Stimulated activated CD4-positive, alpha-beta T cell treated with anti-CD3 and anti-CD28 coated beads, Interleukin-15, amount 100 ng/mL, for 24 hours (primary cell): ENCODE measurements around the gene RAI1.
"Not testable (repeated sequence)": the region's sequence is repeated elsewhere in the genome, so short reads cannot be mapped to it uniquely, and the experiment has no call there.

ENCODE experiments used
- DNase-seq: peaks from one replicate; pipeline ENCODE4 v3.0.0-alpha.2; 2020

The RAI1 gene

DNA sequence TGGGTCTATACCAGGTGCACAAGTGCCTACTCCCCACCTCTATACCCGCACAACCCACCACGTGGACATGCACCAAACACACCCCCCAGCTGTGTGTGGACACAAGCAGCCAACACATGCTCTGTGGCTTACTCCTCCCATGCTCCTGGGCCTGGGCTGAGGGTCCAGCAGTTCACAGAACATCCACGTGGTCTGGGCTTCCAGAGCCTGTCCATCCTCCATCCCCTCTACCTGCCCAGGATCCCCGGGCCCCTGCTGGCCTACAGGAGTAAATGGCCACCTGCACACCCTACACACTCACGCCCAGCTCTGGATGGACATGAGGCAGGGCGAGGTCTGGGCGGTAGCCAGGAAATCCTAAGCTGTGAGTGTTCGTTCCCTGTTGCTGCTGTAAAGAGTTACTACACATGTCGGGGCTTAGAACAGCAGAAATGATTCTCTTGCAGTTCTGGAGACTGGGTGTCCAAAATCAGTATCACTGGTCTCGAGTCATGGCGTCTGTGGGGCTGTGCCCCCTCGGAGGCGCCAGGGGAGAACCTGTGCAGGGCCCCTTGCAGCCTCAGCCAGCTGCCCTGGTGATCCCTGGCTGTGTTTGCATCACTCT lies 15.0 kb upstream of the RAI1 start:
- no peak for DNase-seq

DNA sequence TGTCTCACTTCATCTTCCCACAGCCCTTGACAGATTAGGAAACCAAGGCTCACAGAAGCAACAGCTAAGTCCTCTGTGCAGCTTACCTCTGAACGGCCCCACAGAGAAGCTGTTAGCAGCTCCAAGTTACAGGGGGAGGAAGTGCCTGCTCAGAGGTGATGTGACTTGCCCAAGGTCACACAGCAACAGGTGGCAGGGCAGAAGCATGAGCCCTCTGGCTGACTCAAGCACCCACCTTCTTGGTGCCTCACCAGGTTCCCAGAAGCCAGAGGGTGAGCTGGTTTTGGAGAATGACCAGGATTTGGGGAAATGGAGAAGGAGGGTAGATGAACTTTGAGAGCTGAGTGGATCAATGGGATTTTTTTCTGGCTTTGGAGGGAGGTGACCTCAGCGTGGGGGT lies 14.0 kb upstream of the RAI1 start:
- DNase-seq = no peak

DNA sequence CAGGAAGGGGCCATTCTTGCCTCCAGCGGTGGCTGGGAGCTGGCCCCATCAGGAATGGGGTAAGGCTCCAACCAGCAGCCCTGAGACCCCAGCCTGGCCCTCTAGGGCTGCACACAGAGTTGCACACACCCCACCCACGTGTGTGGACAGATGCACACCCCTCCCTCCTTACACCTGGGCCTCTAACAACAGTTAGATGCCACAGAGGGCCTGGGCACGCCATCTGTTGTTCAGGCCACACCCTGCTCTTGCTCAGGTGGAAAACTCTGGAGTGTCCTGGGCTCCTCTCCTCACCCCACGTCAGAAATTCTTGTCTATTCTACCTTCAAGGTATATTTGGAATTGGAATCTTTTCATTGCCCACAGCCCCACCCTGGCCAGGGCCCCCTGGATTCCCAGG lies 13.3 kb upstream of the RAI1 start:
- DNase-seq = no peak

DNA sequence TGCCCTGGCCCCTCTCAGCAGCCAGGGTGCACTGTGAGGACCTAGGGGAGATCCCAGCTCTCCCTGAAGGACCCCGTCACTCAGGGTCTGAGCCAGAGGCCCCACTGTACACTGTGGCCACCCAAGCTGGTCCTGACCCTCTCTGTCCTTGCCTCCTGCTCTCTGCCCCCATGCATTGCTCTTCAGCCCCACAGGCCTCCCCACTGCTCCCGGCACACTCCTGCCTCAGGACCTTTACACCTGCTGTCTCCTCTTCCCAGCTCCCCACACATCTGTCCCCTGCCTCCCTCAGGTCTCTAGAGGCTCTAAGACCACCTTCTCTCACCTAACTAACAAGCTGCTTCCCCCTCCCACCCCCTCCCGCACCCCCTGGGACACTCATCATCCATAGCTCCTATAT lies 12.9 kb upstream of the RAI1 start:
- no peak for DNase-seq

DNA sequence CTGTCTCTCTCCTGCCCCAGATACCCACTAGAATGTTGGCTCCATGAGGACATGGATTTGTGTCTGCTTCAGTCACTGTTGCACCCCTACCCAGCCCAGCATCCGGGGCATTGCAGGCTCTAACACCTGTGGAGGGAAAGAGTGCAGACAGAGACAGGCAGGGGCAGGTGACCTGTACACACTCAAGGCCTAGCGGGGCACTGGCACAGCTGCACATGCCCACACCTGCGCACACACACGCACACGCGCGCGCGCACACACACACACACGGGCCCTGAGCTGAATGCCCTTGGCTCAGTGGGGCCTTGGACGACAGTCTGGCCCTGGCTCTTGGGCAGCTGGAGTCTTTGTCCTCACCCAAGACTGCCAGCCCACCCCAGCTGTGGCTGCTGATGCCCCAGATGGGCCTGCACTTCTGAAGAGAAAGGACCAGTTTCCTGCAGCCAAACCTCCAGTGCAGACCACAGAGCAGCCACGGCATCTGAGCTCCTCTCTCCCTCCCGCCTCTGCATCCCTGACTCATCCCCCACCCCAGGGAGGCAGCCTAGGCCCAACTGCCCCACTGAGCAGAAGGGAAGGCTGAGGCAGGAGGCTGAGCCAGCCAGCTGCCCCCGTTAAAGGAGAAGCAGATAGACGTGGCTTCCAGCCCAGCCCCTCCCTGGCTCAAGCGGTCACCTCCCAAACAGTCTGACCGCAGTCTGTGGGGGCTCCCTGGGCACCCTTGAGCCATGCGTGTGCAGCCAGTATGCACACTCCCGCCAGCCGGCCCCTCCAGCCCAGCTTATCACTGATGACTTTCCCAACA lies 12.3 kb upstream of the RAI1 start:
- DNase-seq = peak; percentile 30

DNA sequence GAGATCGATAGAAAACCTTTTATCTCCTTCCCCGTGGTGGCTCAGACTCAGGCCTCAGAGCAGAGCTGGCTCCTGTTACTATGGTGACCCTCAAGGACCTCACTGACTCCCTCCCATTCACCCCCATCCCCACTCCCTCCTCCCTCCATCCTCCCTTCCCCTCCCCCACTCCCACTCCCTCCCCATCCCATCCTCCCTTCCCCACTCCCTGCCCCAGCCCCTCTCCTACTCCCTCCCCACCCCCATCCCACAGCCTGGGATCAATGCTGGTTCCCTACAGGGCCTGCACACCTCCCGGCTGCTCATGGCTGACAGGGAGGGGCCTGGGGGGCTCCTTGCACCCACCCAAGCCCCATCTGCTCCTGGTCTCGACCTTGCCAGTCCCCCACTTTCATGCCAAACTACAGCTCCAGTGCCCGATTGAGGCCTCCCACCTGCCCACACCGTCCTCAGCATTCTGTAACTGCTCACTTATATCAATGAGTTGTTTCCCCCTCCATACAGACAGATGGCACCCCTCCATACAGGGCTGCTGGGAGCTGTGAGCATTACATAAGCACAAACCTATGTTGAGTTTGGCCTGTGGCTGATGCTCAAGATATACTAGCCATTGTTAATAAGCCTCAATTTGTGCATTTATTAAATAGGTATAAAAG lies 11.6 kb upstream of the RAI1 start:
- DNase-seq = no peak

DNA sequence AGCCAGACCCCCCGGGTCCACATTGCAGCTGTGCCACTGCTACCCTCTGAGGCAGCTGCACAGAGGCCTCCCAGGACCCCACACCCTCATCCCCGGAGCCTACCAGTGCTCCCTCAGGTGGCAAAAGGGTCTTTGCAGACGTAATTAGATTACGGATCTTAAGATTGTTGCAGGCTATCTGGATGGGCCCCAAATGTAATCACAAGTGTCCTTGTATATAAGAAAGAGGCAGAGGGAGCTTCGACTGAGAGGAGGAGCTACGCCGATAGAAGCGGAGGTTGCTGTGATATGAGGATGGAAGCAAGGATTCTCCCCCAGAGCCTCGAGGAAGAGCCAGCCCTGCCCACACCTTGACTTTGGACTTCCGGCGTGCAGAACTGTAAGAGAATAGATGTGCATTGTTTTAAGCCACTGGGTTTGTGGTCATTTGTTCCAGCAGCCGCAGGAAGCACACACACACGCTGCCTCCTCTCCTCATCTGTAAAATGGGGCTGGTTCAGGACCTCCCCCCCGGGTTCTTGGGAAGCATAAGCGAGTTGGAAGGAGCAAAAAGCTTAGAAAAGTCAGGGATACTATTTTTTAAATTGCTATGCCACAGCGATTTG lies 10.5 kb upstream of the RAI1 start:
- DNase-seq = no peak

DNA sequence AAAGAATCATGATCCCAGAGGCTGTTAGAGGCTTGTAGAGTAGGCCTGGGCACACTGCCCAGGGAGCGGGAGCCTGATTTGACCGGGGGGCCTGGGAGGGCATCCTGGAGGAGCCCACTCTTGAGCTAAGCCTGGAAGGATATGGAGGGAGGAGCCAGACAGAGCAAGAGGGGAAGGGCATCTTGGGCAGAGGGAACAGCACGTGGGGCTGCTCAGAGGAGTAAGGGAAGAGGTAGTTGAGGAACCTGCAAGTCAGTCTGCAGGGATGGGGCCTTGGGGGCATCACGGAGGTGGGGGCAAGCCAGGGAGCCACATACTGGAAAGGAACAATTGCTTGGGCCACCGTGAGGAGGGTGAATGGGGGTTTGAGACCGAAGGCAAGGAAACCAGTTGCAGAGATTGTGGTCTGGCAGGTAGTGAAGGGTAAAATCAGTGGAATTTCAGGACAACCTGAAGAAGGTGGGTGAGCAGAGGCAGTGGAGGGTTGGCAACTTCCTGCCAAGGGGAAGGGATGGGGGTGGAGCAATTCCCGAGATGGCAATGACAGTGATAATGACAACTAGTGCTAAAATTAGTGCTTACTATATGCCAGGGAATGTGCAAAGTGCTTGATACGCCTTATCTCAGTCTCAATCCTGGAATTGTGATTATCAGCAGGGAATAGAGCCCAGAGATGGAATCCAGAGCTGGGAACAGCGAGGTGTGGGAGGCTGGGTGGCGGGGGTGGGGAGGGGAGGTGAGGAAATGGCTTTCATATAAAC lies 9.7 kb upstream of the RAI1 start:
- DNase-seq = no peak

DNA sequence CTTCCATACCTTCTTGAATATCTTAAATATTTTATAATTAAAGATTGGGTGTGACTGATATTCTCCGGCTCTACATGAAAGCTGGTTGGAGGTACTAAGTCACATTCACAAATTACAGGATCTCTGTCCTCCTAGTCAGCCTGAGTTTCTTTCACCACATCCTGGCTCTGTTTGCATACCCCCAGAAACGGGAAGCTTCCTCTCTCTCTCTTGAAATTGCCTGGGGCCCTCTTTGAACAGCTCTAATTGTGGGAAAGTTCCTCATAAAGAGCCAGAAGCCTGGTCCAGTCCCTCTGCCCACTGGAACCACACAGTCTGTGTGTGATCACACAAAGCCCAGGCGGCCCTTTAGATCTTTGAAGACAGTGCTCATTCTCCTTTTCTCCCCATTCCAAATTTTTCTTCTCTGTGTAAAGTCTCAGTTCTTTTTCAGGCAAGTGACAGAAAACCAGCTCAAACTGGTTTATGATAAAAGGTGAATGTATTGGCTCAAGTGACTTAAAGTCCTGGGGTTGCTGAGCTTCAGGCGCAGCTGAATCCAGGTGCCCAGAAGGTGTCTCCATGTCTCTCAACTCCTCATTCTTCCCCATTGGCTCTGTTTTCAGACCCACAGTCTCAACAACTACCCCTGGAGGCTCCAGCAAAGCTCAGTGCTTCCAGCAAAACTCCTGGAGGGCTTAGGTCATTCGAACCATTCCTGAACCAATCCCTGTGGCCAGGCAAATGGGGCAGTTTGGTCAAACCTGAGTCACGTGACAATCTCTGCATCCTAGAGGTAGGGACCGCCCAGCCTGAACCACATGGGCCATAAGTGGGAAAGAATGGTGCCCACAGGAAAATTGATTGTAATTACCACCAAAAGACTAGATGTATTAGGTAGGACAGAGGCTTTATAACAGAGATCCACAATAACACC lies 8.5 kb upstream of the RAI1 start:
- no peak for DNase-seq

DNA sequence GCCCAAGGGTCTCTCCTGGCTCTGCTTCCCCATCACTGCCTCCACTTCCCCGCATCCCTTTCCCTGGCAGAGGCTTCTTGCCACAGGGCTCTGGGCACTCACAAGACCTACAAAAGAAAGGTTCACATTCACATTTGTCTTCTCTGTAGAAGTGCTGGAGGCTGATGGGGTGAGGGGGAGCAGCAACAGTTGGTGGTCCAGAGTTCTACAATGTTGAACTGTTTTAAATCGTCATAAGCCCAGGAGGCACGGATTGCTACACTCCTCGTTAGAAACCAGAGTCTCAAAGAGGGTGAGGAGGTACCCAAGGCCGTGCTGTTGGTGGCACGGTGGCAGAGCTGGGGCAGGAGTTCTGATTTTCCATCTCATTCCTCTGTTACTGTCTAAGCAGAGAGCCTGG lies 5.8 kb upstream of the RAI1 start:
- DNase-seq = no peak

DNA sequence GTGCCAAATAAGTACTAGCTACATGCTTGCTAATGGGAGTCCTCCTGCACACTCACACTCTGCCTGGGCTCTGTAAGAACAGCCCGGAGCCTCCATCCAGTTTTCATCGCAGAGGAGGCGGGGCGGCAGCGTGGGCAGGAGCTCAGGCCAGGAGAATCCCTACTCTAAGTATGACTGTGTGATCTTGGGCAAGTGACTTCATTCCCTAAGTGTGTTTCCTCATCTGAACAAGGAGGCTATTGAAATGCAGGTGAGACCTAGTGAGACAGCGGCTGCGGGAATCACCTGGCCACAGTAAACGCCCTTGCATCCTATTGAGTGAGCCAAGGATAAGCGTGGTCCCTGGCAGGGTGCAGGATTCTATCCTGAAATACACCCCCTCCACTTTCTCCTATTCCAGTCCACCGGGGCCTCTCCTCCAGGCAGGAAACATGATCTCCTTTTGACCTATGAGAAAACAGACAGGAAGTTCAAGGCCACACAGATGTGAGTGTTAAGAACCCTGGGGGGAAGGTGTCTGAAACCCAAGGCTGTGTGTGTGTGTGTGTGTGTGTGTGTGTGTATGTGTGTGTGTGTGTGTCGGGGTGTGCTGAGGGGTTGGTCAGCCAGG lies 5.2 kb upstream of the RAI1 start:
- no peak for DNase-seq

DNA sequence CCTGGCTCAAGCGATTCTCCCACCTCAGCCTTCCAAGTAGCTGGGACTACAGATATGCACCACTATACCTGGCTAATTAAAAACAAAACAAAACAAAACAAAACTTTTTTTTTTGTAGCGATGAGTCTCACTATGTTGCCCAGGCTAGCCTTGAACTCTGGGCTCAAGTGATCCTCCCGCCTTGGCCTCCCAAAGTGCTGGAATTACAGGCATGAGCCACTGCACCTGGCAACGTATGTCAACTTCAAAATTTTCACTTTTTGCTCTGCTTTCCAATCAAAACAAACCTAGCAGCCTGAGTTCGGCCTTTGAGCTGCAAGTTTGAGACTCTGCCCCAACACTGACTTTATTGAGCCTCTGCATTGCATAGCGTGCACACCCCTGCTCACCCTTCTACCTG lies 4.5 kb upstream of the RAI1 start:
- DNase-seq = no peak

DNA sequence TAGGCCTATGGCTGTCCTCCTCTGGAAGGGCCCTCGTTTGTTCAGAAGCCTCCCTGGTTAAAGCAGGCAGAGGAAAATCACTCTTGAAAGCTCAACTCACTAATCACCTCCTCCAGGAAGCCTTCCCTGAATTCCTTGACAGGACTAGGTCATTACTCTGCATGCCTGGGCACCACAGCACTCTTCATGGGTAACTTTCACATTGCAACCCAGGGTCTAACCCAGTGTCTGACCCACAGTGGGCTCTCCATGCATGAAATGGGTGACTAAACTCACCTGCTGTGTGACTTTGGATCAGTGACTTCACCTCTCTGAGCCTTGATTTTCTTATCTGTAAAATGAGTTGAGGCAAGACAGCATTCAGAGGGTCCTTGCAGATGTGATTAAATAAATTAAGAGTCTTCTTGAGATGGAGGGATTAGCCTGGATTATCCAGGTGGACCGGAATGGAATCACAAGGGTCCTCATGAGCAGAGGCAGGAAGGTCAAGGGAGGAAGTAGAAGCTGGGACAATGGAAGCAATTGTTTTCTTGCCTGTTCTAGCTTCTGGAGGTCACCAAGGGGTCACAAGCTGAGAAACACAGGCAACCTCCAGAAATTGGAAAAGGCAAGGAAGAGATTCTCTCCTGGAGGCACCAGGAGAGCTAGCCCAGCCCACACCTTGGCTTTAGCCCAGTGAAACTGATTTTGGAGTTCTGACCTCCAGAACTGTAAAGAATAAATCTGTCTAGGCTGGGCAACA lies 3.8 kb upstream of the RAI1 start:
- no peak for DNase-seq

DNA sequence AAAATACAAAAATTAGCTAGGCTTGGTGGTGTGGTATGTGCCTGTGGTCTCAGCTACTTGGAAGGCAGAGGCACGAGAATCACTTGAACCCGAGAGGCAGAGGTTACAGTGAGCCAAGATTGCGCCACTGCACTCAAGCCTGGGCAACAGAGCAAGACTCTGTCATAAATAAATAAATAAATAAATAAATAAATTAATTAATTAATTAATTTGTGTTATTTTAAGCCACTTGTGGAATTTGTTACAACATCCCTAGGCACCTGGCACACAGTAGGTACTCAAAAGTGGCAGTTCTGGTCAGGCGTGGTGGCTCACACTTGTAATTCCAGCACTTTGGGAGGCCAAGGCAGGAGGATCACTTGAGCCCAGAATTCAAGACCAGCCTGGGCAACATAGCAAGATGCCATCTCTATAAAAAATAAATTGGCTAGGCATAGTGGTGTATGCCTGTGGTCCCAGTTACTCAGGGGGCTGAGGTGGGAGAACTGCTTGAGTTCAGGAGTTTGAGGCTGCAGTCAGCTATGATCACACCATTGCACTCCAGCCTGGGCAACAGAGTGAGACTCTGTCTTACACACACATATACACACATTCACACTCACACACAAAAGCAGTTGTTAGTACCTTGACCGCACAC lies 3.1 kb upstream of the RAI1 start:
- not testable (repeated sequence) for DNase-seq

DNA sequence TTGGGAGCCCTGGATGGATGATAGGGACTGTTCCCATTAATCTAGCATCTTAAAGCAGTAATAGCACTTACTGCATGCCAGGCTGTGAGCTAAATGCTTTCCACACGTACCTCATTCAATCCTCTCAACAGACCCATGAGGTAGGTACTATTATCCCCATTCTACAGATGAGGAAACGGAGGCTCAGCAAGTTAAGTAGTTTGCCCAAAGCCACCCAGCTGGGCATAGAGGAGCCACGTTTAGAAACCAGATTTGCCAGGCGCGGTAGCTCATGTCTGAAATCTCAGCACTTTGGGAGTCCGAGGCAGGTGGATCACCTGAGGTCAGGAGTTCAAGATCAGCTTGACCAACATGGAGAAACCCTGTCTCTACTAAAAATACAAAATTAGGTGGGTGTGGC lies 2.0 kb upstream of the RAI1 start:
- DNase-seq = no peak

DNA sequence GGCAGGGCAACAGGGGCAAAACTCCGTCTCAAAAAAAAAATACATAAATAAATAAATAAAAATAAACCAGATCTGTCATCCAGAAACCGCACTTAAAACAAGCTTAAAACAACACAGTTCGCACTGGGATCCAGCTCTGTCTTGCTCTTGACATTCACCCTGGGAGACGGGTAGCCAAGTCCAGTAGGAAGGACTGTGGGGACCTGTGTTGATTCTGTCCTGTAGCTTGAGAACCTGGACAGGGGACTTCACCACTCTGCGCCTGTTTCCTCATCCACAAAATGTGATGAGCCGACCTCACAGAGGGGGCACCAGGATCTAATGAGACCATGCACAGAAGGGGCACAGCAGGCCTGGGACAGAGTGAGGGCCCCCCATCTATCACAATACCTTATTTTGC lies 1.5 kb upstream of the RAI1 start:
- no peak for DNase-seq

DNA sequence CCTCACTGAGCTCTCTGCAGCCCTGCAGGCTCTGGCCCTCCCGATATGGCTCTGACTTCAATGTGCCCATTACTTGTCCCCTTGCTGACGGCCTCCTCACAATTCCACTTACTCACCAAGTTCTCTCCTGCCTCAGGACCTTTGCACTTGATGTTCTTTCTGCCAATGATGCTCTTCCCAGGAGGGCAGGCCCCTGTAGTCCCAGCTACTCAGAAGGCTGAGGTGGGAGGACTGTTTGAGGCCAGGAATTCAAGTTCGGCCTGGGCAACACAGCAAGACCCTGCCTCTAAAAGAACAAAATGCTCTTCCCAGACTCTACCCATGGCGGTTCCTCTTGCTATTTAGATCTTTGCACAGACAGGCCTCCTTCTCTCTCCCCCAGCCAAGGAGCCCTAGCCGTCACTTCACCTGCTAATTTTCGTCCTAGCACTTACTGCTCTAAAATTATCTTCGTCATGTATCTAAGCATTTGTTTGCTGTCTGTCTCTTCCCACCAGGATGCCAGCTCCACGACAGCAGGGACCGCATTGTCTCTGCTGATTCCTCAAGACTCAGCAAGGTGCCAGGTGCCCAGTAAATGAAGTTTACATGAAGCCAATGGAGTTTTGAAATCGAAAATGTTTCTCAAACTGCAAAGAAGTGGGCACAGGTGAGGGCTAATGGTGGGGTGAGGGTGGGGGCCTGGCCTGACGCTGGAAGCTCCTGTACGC lies 626 bp upstream of the RAI1 start:
- DNase-seq = no peak

DNA sequence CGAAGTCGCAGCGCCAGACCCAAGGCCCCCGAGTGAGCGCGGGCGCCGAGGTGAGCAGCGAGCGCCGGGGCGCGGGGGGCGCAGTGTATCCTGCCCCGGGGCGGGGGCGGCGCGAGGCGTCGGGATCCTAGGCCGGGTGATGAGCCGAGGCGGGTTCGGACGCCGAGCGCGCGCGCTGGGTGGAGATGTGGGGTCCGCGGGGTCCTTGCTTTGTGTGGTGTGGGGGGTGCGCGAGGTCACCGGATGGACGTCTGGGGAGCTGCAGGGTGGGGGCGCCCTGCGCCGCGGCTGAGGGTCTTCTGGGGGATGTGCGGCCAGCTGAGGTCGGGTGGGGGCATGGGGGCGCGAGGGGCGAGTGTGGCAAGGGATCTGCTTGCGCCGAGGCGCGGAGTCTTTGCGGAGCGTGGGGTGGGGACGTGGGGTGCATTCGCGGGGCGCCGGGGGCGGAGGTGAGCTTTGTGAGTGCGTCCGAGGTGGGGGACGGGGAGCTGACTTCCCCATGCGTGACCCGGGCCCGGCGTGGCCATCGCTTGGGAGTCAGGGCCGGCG lies 560 bp downstream of the RAI1 start:
- peak; percentile 62 for DNase-seq

DNA sequence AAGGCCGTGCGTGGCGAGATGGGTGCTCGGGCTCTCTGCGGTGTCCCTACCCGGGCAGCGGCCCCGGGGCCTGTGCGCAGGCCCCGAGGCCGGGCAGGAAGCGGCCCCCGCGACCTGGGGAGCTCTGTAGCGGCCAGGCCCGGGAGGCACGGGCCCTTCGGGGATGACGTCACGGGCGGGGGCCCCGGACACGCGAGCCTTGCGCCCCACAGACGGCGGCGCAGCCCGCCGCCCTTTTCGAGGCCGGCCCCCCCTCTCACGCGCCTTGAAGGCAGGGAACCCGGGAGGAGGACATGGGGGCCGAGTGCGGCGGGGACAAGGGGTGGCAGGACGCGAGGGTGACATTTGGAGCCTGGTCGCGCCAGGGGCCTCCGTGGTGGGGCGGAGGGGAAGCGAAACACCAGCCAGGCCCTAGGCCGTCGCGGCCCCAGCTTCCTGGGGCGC lies 1.1 kb downstream of the RAI1 start:
- DNase-seq = peak; percentile 74
